Measurements from ENCODE around the gene RIOX2.

DNA sequence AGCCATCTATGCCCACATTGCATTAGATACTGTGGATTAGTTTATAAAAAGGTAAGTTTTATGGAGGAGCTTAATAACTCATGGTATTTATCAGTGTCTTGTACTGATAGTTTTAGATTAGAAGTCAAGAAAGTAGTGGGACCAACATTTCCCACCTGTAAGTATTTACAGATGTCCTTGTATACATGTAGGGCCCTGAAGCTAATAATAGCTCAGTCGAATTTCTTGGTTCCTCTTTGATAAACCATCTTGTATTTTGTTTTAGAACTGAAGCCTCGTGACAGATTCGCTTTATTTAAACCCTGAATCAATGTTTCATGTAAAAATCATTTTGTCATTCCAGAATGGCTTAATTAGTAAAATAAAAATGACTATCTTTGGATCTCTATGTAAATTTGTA, 77.0 kb downstream of the RIOX2 start:
- TF ChIP-seq POLR2AphosphoS5 (IDR thresholded peaks at IDR 0.05), result no peak
- TF ChIP-seq, protein P1, sequence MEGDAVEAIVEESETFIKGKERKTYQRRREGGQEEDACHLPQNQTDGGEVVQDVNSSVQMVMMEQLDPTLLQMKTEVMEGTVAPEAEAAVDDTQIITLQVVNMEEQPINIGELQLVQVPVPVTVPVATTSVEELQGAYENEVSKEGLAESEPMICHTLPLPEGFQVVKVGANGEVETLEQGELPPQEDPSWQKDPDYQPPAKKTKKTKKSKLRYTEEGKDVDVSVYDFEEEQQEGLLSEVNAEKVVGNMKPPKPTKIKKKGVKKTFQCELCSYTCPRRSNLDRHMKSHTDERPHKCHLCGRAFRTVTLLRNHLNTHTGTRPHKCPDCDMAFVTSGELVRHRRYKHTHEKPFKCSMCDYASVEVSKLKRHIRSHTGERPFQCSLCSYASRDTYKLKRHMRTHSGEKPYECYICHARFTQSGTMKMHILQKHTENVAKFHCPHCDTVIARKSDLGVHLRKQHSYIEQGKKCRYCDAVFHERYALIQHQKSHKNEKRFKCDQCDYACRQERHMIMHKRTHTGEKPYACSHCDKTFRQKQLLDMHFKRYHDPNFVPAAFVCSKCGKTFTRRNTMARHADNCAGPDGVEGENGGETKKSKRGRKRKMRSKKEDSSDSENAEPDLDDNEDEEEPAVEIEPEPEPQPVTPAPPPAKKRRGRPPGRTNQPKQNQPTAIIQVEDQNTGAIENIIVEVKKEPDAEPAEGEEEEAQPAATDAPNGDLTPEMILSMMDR (IDR thresholded peaks at IDR 0.05), result no peak
- no peak for TF ChIP-seq POLR2A (IDR thresholded peaks at IDR 0.05; ENCODE audit: low read depth)

All from esophagus muscularis mucosa (tissue), 3 donors.